Measurements from ENCODE around the gene YTHDC2. TPM values are rescaled to one million over a fixed set of nuclear protein-coding genes. Genes with fewer than 3 reads are reported as not detected.

YTHDC2 gene
- polyA plus RNA-seq, 3 donors, result 25.3 to 34.7 (median 32.8) TPM

GRCh38 chr5:113518884-113519283 lies 5.4 kb downstream of the YTHDC2 start:
- no peak for DNase-seq (ENCODE audit: low read depth in 3 of 3, low spot score in 2 of 3)

- no peak for DNase-seq (ENCODE audit: low read depth in 3 of 3, low spot score in 2 of 3)
These were observed 5.9 kb downstream of the YTHDC2 start for GRCh38 chr5:113519412-113519811.

- no peak for DNase-seq (ENCODE audit: low read depth in 3 of 3, low spot score in 2 of 3)
These were observed 6.9 kb downstream of the YTHDC2 start for GRCh38 chr5:113520429-113520828.

- no peak for DNase-seq (ENCODE audit: low read depth in 3 of 3, low spot score in 2 of 3)
These were observed 7.4 kb downstream of the YTHDC2 start for GRCh38 chr5:113520899-113521298.

GRCh38 chr5:113523168-113523567 lies 9.7 kb downstream of the YTHDC2 start:
- no peak for DNase-seq (ENCODE audit: low read depth in 3 of 3, low spot score in 2 of 3)

GRCh38 chr5:113524927-113525326 lies 11.4 kb downstream of the YTHDC2 start:
- DNase-seq (ENCODE audit: low read depth in 3 of 3, low spot score in 2 of 3), result no peak

- no peak for DNase-seq (ENCODE audit: low read depth in 3 of 3, low spot score in 2 of 3)
These were observed 12.9 kb downstream of the YTHDC2 start for GRCh38 chr5:113526421-113526820.

GRCh38 chr5:113527746-113528145 lies 14.3 kb downstream of the YTHDC2 start:
- no peak for DNase-seq (ENCODE audit: low read depth in 3 of 3, low spot score in 2 of 3)

GRCh38 chr5:113531481-113532159 lies 18.1 kb downstream of the YTHDC2 start:
- no peak for DNase-seq (ENCODE audit: low read depth in 3 of 3, low spot score in 2 of 3)

- no peak for DNase-seq (ENCODE audit: low read depth in 3 of 3, low spot score in 2 of 3)
These were observed 24.8 kb downstream of the YTHDC2 start for GRCh38 chr5:113538313-113538712.

- no peak for DNase-seq (ENCODE audit: low read depth in 3 of 3, low spot score in 2 of 3)
These were observed 33.2 kb downstream of the YTHDC2 start for GRCh38 chr5:113546703-113547183.

GRCh38 chr5:113548396-113548795 lies 34.9 kb downstream of the YTHDC2 start:
- no peak for DNase-seq (ENCODE audit: low read depth in 3 of 3, low spot score in 2 of 3)

GRCh38 chr5:113552137-113552536 lies 38.6 kb downstream of the YTHDC2 start:
- no peak for DNase-seq (ENCODE audit: low read depth in 3 of 3, low spot score in 2 of 3)

- DNase-seq (ENCODE audit: low read depth in 3 of 3, low spot score in 2 of 3), result no peak
These were observed 39.1 kb downstream of the YTHDC2 start for GRCh38 chr5:113552620-113553019.

- DNase-seq (ENCODE audit: low read depth in 3 of 3, low spot score in 2 of 3), result no peak
These were observed 49.4 kb downstream of the YTHDC2 start for GRCh38 chr5:113562828-113563400.

- DNase-seq (ENCODE audit: low read depth in 3 of 3, low spot score in 2 of 3), result no peak
These were observed 55.9 kb downstream of the YTHDC2 start for GRCh38 chr5:113569396-113569795.

- DNase-seq (ENCODE audit: low read depth in 3 of 3, low spot score in 2 of 3), result no peak
These were observed 59.2 kb downstream of the YTHDC2 start for GRCh38 chr5:113572716-113573115.

GRCh38 chr5:113574417-113574816 lies 60.9 kb downstream of the YTHDC2 start:
- no peak for DNase-seq (ENCODE audit: low read depth in 3 of 3, low spot score in 2 of 3)

GRCh38 chr5:113575074-113575473 lies 61.6 kb downstream of the YTHDC2 start:
- DNase-seq (ENCODE audit: low read depth in 3 of 3, low spot score in 2 of 3), result no peak

- no peak for DNase-seq (ENCODE audit: low read depth in 3 of 3, low spot score in 2 of 3)
These were observed 64.6 kb downstream of the YTHDC2 start for GRCh38 chr5:113578091-113578490.

GRCh38 chr5:113581388-113581787 lies 67.9 kb downstream of the YTHDC2 start:
- no peak for DNase-seq (ENCODE audit: low read depth in 3 of 3, low spot score in 2 of 3)

- no peak for DNase-seq (ENCODE audit: low read depth in 3 of 3, low spot score in 2 of 3)
These were observed 84.7 kb downstream of the YTHDC2 start for GRCh38 chr5:113598150-113598549.

Data from right renal cortex interstitium (tissue), 3 donors.